Neural crest cell (in vitro differentiated cells): ENCODE measurements around the gene MECP2. TPM values are rescaled to one million over a fixed set of nuclear protein-coding genes. Genes with fewer than 3 reads are reported as not detected.

Experiments
- DNase-seq: peaks from one replicate; pipeline ENCODE4 v3.0.0; 2021; ENCODE audit warnings: low read depth, mixed read lengths, low spot score
- H3K27ac Mint-ChIP-seq: one replicate; pipeline ENCODE4 v1.8.0; 2021; ENCODE audit warnings: mild to moderate bottlenecking, mixed read lengths; ENCODE audit not compliant: unreplicated experiment
- H3K27me3 Mint-ChIP-seq: 2 replicates; pipeline ENCODE4 v1.8.0; 2021; ENCODE audit warnings: low read depth, mild to moderate bottlenecking, mixed read lengths
- H3K36me3 Mint-ChIP-seq: 2 replicates; pipeline ENCODE4 v1.8.0; 2021; ENCODE audit warnings: low read depth, mild to moderate bottlenecking, mixed read lengths
- H3K4me1 Mint-ChIP-seq: 2 replicates; pipeline ENCODE4 v1.8.0; 2021; ENCODE audit warnings: mixed read lengths
- H3K4me3 Mint-ChIP-seq: one replicate; pipeline ENCODE4 v1.8.0; 2021; ENCODE audit warnings: mild to moderate bottlenecking, mixed read lengths
- H3K9me3 Mint-ChIP-seq: 2 replicates; pipeline ENCODE4 v1.8.0; 2021; ENCODE audit warnings: mixed read lengths
- CTCF ChIP-seq: fragments of 200-600 bp; sonication (generic); conservative IDR thresholded peaks from 2 replicates; pipeline ENCODE4 v1.5.0; 2021; ENCODE audit warnings: antibody characterized with exemption, mild to moderate bottlenecking
- total RNA-seq: library from RNA; stranded (reverse); gene quantifications from 2 replicates; pipeline ENCODE4 v1.2.1, GENCODE V29; 2021

Gene MECP2
- total RNA-seq, 1 donor from 2014 or later, result 49.1 TPM

DNA sequence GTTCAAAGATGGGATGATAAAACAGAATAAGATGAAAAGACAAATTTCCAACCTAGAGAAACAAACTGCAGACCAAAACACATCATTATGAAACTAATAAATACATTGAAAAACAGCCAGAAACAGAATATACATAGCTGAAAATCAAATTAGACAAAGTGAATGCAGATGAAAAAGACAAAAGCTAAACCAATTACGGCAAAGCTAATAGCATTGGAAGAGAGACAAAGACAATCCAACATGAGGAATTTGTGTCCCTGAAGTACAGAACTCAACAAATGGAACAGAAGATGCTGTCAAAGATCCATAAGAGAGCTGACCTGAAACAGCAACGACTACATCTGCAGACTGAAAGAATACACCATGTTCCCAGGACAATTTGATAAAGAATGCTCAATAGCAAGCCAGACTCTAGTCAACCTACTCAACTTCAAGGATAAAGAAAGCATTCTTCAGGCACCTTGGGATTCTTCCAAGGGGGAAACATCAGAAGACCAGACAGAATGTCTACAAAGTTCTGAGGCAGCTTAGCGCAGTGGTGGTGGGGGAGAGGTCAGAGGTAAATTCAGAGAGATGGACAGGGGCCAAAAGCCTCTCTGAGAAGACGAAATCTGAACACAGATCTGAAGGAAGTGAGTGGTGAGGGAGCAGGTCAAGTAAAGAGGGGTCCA lies 50.4 kb downstream of the MECP2 start:
- H3K27me3 Mint-ChIP-seq, result no peaks in the 10 kb centered on the region
- peaks cover 47% of the 10 kb centered on the region for H3K4me1 Mint-ChIP-seq
- no peak for DNase-seq
- H3K36me3 Mint-ChIP-seq, result peaks cover 25% of the 10 kb centered on the region
- TF ChIP-seq CTCF, result no peak
- H3K4me3 Mint-ChIP-seq, result no peak overlapping the region
- no peaks in the 10 kb centered on the region for H3K9me3 Mint-ChIP-seq
- no peak overlapping the region for H3K27ac Mint-ChIP-seq

DNA sequence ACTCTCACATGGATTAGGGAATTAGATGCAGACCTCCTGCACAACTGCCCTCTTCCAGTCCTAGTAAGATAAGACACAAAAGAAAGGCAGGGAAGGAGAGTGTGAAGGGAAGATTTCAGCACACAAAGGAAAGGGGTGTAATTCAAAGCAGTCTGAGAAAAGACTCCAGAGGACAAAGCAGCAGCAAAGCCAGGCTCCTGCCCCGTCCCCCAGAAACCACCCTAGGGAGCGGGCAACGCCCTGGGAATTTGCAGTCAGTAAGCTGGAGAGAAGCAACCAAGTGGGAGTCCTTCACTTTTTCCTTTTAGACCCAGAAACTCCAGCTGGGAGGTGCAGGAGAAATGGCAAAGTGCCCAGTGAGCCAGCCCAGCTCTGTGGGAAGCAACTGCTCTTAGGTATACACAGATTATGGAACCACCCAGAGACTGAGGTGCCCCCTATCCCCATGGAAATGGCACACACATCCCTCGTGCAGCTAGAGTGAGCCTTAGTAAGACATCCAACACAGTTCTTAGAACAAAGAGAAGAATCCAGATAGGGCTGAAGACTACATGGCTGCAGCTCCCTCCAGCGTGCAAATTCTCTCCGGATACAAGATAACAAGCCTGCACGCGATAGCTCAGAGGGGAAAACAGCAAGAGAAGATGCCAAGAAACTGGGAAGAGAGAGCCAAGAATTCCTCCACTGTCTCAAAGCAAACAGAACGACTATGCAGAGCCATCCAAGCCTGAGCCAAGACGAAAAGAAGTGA lies 51.3 kb downstream of the MECP2 start:
- no peak for TF ChIP-seq CTCF
- Mint-ChIP-seq H3K27ac (no peak overlapping the region), H3K27me3 (no peaks in the 10 kb centered on the region), H3K4me3 (no peak overlapping the region), H3K9me3 (no peaks in the 10 kb centered on the region), H3K36me3 (peaks cover 21% of the 10 kb centered on the region), H3K4me1 (peaks cover 47% of the 10 kb centered on the region)
- no peak for DNase-seq

GRCh38 chrX:154044091-154044490 lies 53.4 kb downstream of the MECP2 start:
- Mint-ChIP-seq H3K4me3 (no peak overlapping the region), H3K27ac (peak overlapping the region; percentile 57), H3K9me3 (no peaks in the 10 kb centered on the region), H3K4me1 (peaks cover 39% of the 10 kb centered on the region), H3K36me3 (peaks cover 14% of the 10 kb centered on the region), H3K27me3 (no peaks in the 10 kb centered on the region)
- no peak for TF ChIP-seq CTCF
- DNase-seq, result no peak

GRCh38 chrX:154043003-154043763 lies 54.3 kb downstream of the MECP2 start:
- H3K27me3 Mint-ChIP-seq, result no peaks in the 10 kb centered on the region
- no peak for DNase-seq
- no peak overlapping the region for H3K27ac Mint-ChIP-seq
- no peak for TF ChIP-seq CTCF
- no peak overlapping the region for H3K4me3 Mint-ChIP-seq
- H3K36me3 Mint-ChIP-seq, result peaks cover 9% of the 10 kb centered on the region
- H3K9me3 Mint-ChIP-seq, result no peaks in the 10 kb centered on the region
- H3K4me1 Mint-ChIP-seq, result peaks cover 39% of the 10 kb centered on the region

- no peak for TF ChIP-seq CTCF
- Mint-ChIP-seq H3K36me3 (no peaks in the 10 kb centered on the region), H3K9me3 (no peaks in the 10 kb centered on the region), H3K4me3 (no peak overlapping the region), H3K4me1 (peaks cover 21% of the 10 kb centered on the region), H3K27me3 (no peaks in the 10 kb centered on the region), H3K27ac (no peak overlapping the region)
- DNase-seq, result no peak
Observed at GRCh38 chrX:154040863-154041262, 56.7 kb downstream of the MECP2 start.
